SK-N-MC (cell line): Measurements from ENCODE around the gene NKD2.

Source experiments
- EZH2 ChIP-seq: fragments of 200-600 bp; sonication (generic); IDR thresholded peaks from one replicate; pipeline ENCODE4 v1.6.1; 2017; ENCODE audit warnings: antibody characterized with exemption
- FOXP2 ChIP-seq: optimal IDR thresholded peaks from 2 replicates; pipeline ENCODE3; 2011; ENCODE audit warnings: mild to moderate bottlenecking, moderate library complexity; ENCODE audit not compliant: insufficient read depth; ENCODE audit errors: extremely low read length, control extremely low read depth
- POLR2AphosphoS5 ChIP-seq: IDR thresholded peaks from 2 replicates; pipeline ENCODE4 v1.6.1; 2012; ENCODE audit warnings: mild to moderate bottlenecking, low read depth, low read length, borderline replicate concordance

DNA sequence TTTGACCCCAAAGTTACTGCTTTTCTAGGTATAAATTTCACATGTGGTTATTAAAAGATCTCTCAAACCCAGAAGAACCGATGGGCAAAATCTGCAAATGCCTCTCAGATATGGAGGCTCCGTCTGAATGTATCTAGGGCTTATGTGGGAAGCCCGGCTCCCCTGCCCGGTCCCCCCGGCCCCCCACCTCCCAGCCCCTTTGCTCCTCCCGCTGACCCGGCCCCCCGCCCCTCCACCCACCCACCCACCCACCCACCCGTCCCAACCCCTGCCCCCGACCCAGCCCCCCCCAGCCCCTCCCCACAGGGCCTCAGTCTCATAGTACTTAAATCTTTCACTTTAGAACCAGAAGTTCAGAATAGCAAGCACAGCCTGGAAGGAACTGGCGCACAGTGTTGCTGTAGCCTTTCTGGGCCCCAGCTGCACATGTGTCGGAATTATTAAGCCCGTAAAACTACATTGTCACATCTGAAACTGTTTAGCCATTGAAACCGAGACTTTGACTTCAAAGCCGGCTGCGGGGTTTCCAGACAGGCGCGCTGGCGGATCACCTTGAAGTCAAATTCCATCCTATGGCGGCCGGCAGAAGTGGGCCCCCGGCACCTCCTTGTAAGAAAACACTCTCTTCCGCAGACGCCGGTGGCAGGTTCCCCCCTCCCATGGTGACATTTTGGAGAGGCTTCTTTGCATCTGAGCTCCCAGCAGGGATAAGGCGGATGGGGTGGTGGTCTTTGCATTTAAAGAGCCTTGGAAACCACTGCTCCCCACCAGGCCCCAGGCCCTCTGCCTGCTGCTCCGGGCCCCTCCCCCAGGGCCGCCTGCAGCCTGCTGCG lies 12.8 kb downstream of the NKD2 start:
- TF ChIP-seq EZH2 (no peak), POLR2AphosphoS5 (no peak), FOXP2 (no peak)
